ENCODE measurements around the gene SALL3.
"Not testable (repeated sequence)": the region's sequence is repeated elsewhere in the genome, so short reads cannot be mapped to it uniquely, and the experiment has no call there.

SALL3 gene

GRCh38 chr18:78955051-78955450 is 24.6 kb upstream of the SALL3 start:
- TF ChIP-seq CTCF (IDR thresholded peaks at IDR 0.05) = no peak
- no peak for DNase-seq
- H3K9me3 Mint-ChIP-seq = peaks cover 24% of the 10 kb centered on the region
- peaks cover 15% of the 10 kb centered on the region for H3K4me1 Mint-ChIP-seq
- H3K36me3 Mint-ChIP-seq (ENCODE audit: low read depth) = no peaks in the 10 kb centered on the region
- H3K4me3 Mint-ChIP-seq = no peak overlapping the region
- H3K27ac Mint-ChIP-seq = peak overlapping the region; percentile 97
- peaks cover 3% of the 10 kb centered on the region for H3K27me3 Mint-ChIP-seq (ENCODE audit: low read depth, poor library complexity)

- Mint-ChIP-seq H3K27ac (no peak overlapping the region), H3K4me3 (no peak overlapping the region), H3K9me3 (peaks cover 20% of the 10 kb centered on the region), H3K27me3 (ENCODE audit: low read depth, poor library complexity) (no peaks in the 10 kb centered on the region), H3K36me3 (ENCODE audit: low read depth) (no peaks in the 10 kb centered on the region), H3K4me1 (peaks cover 15% of the 10 kb centered on the region)
- no peak for TF ChIP-seq CTCF (IDR thresholded peaks at IDR 0.05)
- no peak for DNase-seq
These were observed 22.5 kb upstream of the SALL3 start for GRCh38 chr18:78957140-78957539.

- Mint-ChIP-seq H3K4me3 (no peak overlapping the region), H3K27ac (no peak overlapping the region), H3K36me3 (ENCODE audit: low read depth) (no peaks in the 10 kb centered on the region), H3K4me1 (peaks cover 6% of the 10 kb centered on the region), H3K9me3 (peaks cover 26% of the 10 kb centered on the region), H3K27me3 (ENCODE audit: low read depth, poor library complexity) (no peaks in the 10 kb centered on the region)
- no peak for TF ChIP-seq CTCF (IDR thresholded peaks at IDR 0.05)
- DNase-seq = no peak
These were observed 18.9 kb upstream of the SALL3 start for GRCh38 chr18:78960709-78961108.

GRCh38 chr18:78962098-78962497 is 17.5 kb upstream of the SALL3 start:
- H3K4me3 Mint-ChIP-seq = no peak overlapping the region
- H3K27ac Mint-ChIP-seq = no peak overlapping the region
- no peak for DNase-seq
- H3K27me3 Mint-ChIP-seq (ENCODE audit: low read depth, poor library complexity) = no peaks in the 10 kb centered on the region
- peaks cover 26% of the 10 kb centered on the region for H3K9me3 Mint-ChIP-seq
- no peak for TF ChIP-seq CTCF (IDR thresholded peaks at IDR 0.05)
- H3K36me3 Mint-ChIP-seq (ENCODE audit: low read depth) = no peaks in the 10 kb centered on the region
- peaks cover 17% of the 10 kb centered on the region for H3K4me1 Mint-ChIP-seq

GRCh38 chr18:78964727-78965126 is 14.9 kb upstream of the SALL3 start:
- H3K4me1 Mint-ChIP-seq = peaks cover 21% of the 10 kb centered on the region
- H3K4me3 Mint-ChIP-seq; H3K27ac Mint-ChIP-seq; H3K27me3 Mint-ChIP-seq (ENCODE audit: low read depth, poor library complexity); H3K36me3 Mint-ChIP-seq (ENCODE audit: low read depth); DNase-seq: not testable (repeated sequence)
- H3K9me3 Mint-ChIP-seq = peaks cover 26% of the 10 kb centered on the region

- H3K27ac Mint-ChIP-seq = no peak overlapping the region
- H3K9me3 Mint-ChIP-seq = peaks cover 26% of the 10 kb centered on the region
- H3K36me3 Mint-ChIP-seq (ENCODE audit: low read depth) = no peaks in the 10 kb centered on the region
- peaks cover 21% of the 10 kb centered on the region for H3K4me1 Mint-ChIP-seq
- no peak for TF ChIP-seq CTCF (IDR thresholded peaks at IDR 0.05)
- H3K4me3 Mint-ChIP-seq = no peak overlapping the region
- no peak for DNase-seq
- no peaks in the 10 kb centered on the region for H3K27me3 Mint-ChIP-seq (ENCODE audit: low read depth, poor library complexity)
These were observed 14.4 kb upstream of the SALL3 start for GRCh38 chr18:78965260-78965659.

Data from nephron progenitor cell (in vitro differentiated cells).